ENCODE data around the gene REPS1. TPM values are rescaled to one million over a fixed set of nuclear protein-coding genes. Genes with fewer than 3 reads are reported as not detected.
"Not testable (repeated sequence)": the region's sequence is repeated elsewhere in the genome, so short reads cannot be mapped to it uniquely, and the experiment has no call there.

REPS1 gene
- total RNA-seq, 2 donors from 2014 or later = 29.7 to 35.2 TPM

GRCh38 chr6:138996524-138996923 is 8.5 kb upstream of the REPS1 start:
- TF ChIP-seq CTCF (IDR thresholded peaks at IDR 0.05) = no peak
- Histone ChIP-seq H3K9me3 (no peaks in the 10 kb centered on the region), H3K36me3 (no peaks in the 10 kb centered on the region), H3K4me3 (no peak overlapping the region), H3K27me3 (no peaks in the 10 kb centered on the region), H3K27ac (no peak overlapping the region), H3K4me1 (no peaks in the 10 kb centered on the region)
- no peak for DNase-seq (ENCODE audit: low spot score)

- not testable (repeated sequence) for H3K9me3 ChIP-seq; H3K27me3 ChIP-seq; H3K36me3 ChIP-seq; H3K27ac ChIP-seq; DNase-seq (ENCODE audit: low spot score); H3K4me3 ChIP-seq; H3K4me1 ChIP-seq
Measured at GRCh38 chr6:138993410-138993809, 5.4 kb upstream of the REPS1 start.

GRCh38 chr6:138992965-138993364 is 4.9 kb upstream of the REPS1 start:
- not testable (repeated sequence) for H3K4me1 ChIP-seq; H3K27ac ChIP-seq; H3K9me3 ChIP-seq; H3K27me3 ChIP-seq; H3K4me3 ChIP-seq; DNase-seq (ENCODE audit: low spot score); H3K36me3 ChIP-seq

DNA sequence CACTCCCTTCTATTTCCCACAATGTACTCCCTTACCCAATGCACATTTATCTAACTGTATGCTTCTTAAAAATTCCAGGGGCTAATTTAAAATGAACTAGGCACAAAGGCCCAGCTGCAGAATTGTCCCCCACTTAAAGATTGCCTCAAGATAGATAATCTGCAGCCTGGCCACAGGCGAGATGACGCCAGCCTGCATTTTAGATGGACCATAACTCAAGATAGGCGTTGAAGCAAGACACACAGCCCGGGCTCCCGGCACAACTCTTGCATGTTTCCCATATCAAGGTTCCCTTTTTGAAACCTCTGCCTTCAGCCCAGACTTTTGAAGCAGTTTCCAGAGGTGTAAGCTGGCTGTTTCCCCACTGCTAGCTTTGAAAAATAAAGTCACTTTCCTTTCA is 3.2 kb upstream of the REPS1 start:
- H3K27me3 ChIP-seq = no peaks in the 10 kb centered on the region
- no peak overlapping the region for H3K27ac ChIP-seq
- H3K36me3 ChIP-seq = no peaks in the 10 kb centered on the region
- peaks cover 0 to 6% of the 10 kb centered on the region in 2 donors for H3K4me1 ChIP-seq
- no peak overlapping the region for H3K4me3 ChIP-seq
- no peaks in the 10 kb centered on the region for H3K9me3 ChIP-seq
- no peak for TF ChIP-seq CTCF (IDR thresholded peaks at IDR 0.05)
- DNase-seq (ENCODE audit: low spot score) = no peak

- H3K9me3 ChIP-seq = no peaks in the 10 kb centered on the region
- H3K27ac ChIP-seq = no peak overlapping the region
- DNase-seq (ENCODE audit: low spot score) = no peak
- no peaks in the 10 kb centered on the region for H3K36me3 ChIP-seq
- no peak overlapping the region for H3K4me3 ChIP-seq
- H3K4me1 ChIP-seq = peaks cover 0 to 25% of the 10 kb centered on the region in 2 donors
- no peaks in the 10 kb centered on the region for H3K27me3 ChIP-seq
- no peak for TF ChIP-seq CTCF (IDR thresholded peaks at IDR 0.05)
Measured at GRCh38 chr6:138989098-138989983, 1.3 kb upstream of the REPS1 start.

GRCh38 chr6:138988469-138988834 is 399 bp upstream of the REPS1 start:
- H3K4me3 ChIP-seq = peak overlapping the region; percentile 71 to 87
- H3K36me3 ChIP-seq = no peaks in the 10 kb centered on the region
- peak in 1 of 2 donors; percentile 45 for TF ChIP-seq CTCF (IDR thresholded peaks at IDR 0.05)
- no peaks in the 10 kb centered on the region for H3K27me3 ChIP-seq
- DNase-seq (ENCODE audit: low spot score) = no peak
- no peaks in the 10 kb centered on the region for H3K9me3 ChIP-seq
- H3K4me1 ChIP-seq = peaks cover 0 to 34% of the 10 kb centered on the region in 2 donors
- H3K27ac ChIP-seq = peak overlapping the region; percentile 87 to 94
